Measurements from ENCODE around the gene ZNRD2.

GRCh38 chr11:65586676-65587075 is 16.4 kb downstream of the ZNRD2 start:
- TF ChIP-seq, protein P1, sequence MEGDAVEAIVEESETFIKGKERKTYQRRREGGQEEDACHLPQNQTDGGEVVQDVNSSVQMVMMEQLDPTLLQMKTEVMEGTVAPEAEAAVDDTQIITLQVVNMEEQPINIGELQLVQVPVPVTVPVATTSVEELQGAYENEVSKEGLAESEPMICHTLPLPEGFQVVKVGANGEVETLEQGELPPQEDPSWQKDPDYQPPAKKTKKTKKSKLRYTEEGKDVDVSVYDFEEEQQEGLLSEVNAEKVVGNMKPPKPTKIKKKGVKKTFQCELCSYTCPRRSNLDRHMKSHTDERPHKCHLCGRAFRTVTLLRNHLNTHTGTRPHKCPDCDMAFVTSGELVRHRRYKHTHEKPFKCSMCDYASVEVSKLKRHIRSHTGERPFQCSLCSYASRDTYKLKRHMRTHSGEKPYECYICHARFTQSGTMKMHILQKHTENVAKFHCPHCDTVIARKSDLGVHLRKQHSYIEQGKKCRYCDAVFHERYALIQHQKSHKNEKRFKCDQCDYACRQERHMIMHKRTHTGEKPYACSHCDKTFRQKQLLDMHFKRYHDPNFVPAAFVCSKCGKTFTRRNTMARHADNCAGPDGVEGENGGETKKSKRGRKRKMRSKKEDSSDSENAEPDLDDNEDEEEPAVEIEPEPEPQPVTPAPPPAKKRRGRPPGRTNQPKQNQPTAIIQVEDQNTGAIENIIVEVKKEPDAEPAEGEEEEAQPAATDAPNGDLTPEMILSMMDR (IDR thresholded peaks at IDR 0.05): no peak
- no peak for TF ChIP-seq ZFX (IDR thresholded peaks at IDR 0.05; ENCODE audit: borderline replicate concordance)
